ENCODE measurements around the gene ANOS1.

GRCh38 chrX:8657883-8658282 is 74.1 kb downstream of the ANOS1 start:
- TF ChIP-seq CTCF (IDR thresholded peaks at IDR 0.05) (no peak), POLR2A (IDR thresholded peaks at IDR 0.05) (no peak), POLR2AphosphoS5 (IDR thresholded peaks at IDR 0.05) (no peak), EP300 (IDR thresholded peaks at IDR 0.05) (no peak)
